ACHN (cell line): Measurements from ENCODE around the gene IPO8.

Experiments used
- DNase-seq: peaks from one replicate; pipeline ENCODE4 v3.0.0-alpha.2; 2015
- in situ Hi-C: cut with HindIII; loops from 2 replicates; pipeline ENCODE4 v1.10.0; 2017; ENCODE audit warnings: low sequenced_read_pairs, low pct_ligation_motif_present, low pct_unique_long_range_greater_than_20kb

Gene IPO8

GRCh38 chr12:30694412-30695198, 1.1 kb downstream of the IPO8 start:
- DNase-seq, result peak; percentile 78
- in situ Hi-C loops, result no loop called here

- peak; percentile 36 for DNase-seq
- in situ Hi-C loops, result no loop called here
Observed at GRCh38 chr12:30692470-30692869, 3.2 kb downstream of the IPO8 start.

GRCh38 chr12:30691122-30691879, 4.4 kb downstream of the IPO8 start:
- DNase-seq, result peak; percentile 85
- in situ Hi-C loops, result no loop called here

- in situ Hi-C loops, result no loop called here
- DNase-seq, result no peak
Observed at GRCh38 chr12:30687265-30687986, 8.2 kb downstream of the IPO8 start.

DNA sequence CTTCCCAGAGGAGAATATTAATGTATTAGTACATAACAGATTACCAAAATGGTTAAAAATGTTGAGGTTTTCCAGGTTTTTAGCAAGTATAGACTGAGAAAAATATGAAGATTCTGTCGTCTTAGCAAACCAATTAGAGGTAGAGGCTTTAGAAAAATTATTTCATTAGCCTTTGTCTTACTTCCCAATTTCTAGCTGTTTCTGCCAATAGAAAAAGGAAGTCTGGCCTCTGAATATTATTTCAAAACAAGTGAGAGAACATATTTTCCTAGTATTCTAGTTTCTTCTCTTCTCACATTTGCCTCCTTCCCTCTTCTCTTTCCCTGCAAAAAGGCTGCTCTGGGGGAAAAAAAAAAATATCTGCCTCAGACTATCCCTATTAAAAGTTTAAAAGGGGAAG, 16.4 kb downstream of the IPO8 start:
- DNase-seq, result no peak

DNA sequence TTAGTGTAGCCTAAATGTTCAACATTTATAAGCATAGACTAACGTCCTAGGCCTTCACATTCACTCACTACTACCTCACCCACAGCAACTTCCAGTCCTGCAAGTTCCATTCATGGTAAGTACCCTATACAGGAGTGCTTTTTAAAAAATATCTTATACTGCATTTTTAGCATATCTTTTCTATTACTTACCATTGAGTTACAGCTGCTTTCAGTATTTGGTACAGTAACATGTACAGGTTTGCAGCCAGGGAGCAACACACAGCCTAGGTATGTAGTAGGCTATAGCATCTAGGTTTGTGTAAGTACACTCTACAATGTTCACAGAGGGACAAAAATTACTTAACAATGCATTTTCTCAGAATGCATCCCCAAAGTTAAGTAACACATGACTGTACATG, 17.4 kb downstream of the IPO8 start:
- no peak for DNase-seq
- in situ Hi-C loops, result no loop called here

More for the DNA sequence above, 16.4 kb downstream of the IPO8 start:
- in situ Hi-C loops, result no loop called here

DNA sequence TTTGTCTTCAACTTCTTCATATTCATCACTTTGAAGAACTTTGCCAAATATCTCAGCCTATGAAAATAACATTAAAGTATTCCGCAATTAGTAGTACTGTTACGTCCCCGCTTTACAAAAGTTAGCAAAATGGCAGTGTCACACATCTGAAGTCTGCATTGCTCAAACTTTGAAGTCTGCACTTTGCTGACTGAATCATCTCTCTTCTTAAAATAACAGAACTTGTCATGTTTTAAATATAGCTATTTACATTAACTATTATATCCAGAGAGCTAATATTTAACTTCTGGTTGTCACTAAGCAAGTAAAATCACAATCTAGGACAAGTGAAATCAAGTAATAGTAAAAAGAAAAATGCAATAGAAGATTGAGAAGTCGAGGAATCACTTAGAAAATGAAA, 34.5 kb downstream of the IPO8 start:
- in situ Hi-C loops, result no loop called here
- DNase-seq, result peak; percentile 20

DNA sequence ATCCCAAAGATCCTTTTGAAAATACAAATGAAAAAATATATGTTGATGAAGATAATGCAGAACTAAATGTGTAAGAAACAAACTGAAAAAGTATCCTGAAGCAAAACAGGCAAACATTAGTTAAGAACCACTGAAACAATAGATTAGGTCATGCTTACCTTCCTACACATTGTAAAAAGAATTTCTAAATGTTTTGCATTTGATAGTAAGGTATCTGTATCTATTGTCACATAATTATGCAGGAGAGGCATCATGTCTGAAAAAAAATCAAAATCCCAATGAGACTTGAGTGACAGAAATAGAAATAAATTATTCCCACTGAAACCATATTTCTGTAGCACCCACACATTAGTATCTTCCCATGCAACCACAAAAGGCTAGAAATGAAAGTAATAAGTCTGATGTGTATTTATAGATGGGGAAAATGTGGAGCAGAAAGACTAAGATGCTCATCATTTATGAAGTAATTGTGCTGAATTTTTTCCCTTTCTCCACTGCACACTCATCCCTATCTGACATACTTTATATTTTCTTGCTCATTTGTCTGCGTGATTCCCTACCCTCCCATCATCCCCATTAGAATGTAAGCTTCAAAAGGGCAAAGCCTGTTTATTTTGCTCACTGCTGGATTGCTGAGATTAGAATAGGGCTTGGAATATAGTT, 43.5 kb downstream of the IPO8 start:
- in situ Hi-C loops, result no loop called here
- no peak for DNase-seq

GRCh38 chr12:30646821-30647220, 48.8 kb downstream of the IPO8 start:
- no peak for DNase-seq

DNA sequence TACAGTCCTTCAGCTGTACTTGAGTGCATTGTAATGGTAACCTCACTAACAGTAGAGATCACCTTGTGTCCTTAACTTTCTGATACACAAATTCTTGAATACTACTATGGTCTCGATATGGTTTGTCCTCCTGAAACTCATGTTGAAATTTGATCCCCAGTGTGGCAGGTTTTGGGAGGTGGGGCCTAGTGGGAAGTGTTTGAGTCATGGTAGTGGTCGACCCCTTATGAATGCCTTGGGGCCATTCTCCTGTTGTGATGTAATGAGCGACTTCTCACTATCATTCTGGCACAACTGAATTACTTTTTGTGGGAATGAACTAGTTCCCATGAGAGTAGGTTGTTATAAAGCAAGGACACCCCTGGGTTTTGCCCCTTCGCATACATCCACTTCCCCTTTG, 52.3 kb downstream of the IPO8 start:
- in situ Hi-C loops, result no loop called here
- DNase-seq, result no peak

More at GRCh38 chr12:30646821-30647220, 48.8 kb downstream of the IPO8 start:
- in situ Hi-C loops, result no loop called here

GRCh38 chr12:30640392-30640791, 55.3 kb downstream of the IPO8 start:
- in situ Hi-C loops, result no loop called here
- no peak for DNase-seq

DNA sequence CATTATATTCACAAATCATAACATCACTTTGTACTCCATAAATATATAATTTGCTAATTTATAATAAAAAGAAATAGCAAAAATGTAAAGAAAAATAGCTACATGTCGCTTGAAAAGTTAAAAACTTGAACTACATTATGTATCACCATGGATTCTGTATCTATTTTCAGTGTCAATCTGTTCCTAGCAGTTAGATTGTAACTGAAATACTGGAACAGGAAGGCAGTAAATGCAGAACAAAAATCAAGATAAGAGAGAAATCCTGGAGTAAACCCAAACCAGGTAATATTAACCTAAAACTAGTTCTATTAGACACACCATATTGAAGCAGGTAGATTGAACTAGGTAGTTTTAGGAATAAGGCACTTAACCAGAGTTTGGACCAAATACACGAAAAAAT, 60.3 kb downstream of the IPO8 start:
- no peak for DNase-seq
- in situ Hi-C loops, result no loop called here

DNA sequence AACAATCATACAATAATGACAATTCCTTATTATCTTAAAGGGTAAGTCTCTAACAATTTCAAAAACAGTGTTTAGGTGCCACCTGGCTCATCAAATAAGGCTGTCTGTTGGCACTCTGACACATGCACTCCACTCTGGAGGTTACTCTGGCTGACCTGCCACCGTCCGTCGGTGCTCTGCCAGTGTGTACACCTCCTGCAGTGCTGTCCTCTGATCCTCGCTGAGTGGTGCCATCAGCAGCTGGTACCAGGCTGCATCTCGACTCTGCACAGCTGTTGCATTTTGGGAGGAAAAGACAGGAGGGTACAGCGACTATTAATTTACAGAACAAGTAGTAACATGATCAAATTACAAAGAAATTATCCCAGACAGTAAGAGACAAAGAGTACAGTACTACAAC, 63.9 kb downstream of the IPO8 start:
- in situ Hi-C loops, result no loop called here
- no peak for DNase-seq

- no peak for DNase-seq
- in situ Hi-C loops, result no loop called here
Observed at GRCh38 chr12:30630979-30631285, 64.7 kb downstream of the IPO8 start.

DNA sequence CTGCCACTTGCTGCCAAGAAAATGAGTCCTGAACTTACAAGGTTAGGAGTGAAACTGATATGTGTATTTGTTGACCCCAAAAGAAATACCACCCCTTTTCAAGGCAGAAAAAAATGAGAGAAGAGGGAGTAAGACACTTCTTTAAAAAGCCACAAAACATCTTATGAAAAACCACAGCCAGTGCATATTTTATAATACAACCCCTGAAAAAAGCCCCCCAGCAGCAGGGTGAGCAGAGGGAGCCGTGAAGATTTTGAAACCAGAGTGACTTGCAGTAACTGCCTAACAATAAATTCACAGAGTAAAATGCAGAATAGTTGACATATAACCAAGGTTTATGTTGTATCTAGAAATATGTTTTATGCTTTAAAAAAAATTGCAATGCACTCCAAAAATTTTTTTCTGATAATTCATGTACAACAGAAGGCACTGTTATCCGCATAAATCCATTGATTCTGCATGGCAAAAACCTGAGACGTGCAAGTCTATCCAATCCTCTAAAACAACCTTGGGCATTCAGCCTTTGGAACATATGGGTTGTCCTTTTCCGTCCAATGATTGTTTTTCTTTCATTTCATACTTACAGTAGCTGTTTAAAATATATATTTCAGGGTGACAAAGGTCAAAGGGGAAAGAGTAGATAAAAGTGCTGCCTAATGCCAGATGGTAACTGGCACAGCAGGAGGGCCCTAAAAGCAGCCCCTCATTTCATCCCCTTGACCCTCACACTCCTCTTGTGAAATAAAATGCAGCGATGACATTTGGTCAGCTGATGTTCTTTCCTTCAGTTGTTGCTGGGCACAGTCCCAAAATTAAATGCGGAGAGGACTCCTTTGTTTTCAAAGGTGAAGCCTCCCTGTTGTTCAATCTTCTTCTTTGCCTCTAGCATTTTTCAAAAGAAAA, 65.3 kb downstream of the IPO8 start:
- no peak for DNase-seq
- in situ Hi-C loops, result no loop called here

DNA sequence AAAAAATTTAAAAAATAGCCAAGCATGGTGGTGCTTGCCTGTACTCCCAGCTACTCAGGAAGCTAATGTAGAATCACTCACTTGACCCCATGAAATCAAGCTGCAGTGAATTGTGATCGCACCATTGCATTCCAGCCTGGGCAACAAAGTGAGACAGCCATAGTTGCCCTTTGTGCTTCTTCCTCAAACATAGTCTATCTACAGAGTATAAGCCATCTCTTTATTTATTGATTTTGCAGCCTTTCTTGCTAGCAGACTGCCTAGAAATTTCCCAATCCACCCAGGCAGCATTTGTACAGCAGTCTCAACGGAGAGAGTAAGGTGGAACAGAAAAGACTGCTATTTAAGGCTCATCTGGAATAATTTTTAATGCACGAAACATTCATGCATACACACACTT, 68.8 kb downstream of the IPO8 start:
- DNase-seq, result no peak
- in situ Hi-C loops, result no loop called here

- in situ Hi-C loops, result no loop called here
- no peak for DNase-seq
Observed at GRCh38 chr12:30624009-30624408, 71.7 kb downstream of the IPO8 start.

GRCh38 chr12:30622509-30622908, 73.2 kb downstream of the IPO8 start:
- DNase-seq, result no peak

More at GRCh38 chr12:30622509-30622908, 73.2 kb downstream of the IPO8 start:
- in situ Hi-C loops, result no loop called here
